ENCODE measurements around the gene ENPP6.

The ENPP6 gene

GRCh38 chr4:184198190-184198589 lies 19.5 kb downstream of the ENPP6 start:
- no peaks in the 10 kb centered on the region for H3K4me1 ChIP-seq (ENCODE audit: control insufficient read depth, insufficient read depth, low read length)
- H3K4me3 ChIP-seq (ENCODE audit: low read depth, low read length) = no peak overlapping the region
- CTCF ChIA-PET = no interaction called here
- no peak for TF ChIP-seq ZNF16 (tag by site-specific recombination; IDR thresholded peaks at IDR 0.05; ENCODE audit: low read depth)
- no peak for TF ChIP-seq ZNF654 (tag by site-specific recombination; IDR thresholded peaks at IDR 0.05; ENCODE audit: low read depth)
- no peak for TF ChIP-seq ZNF621 (tag by site-specific recombination; IDR thresholded peaks at IDR 0.05)
- TF ChIP-seq ZBTB21 (tag by site-specific recombination; IDR thresholded peaks at IDR 0.05) = no peak
- TF ChIP-seq MZF1 (tag by site-specific recombination; IDR thresholded peaks at IDR 0.05; ENCODE audit: borderline replicate concordance) = no peak
- TF ChIP-seq SP2 (tag by site-specific recombination; IDR thresholded peaks at IDR 0.05) = no peak
- no peak for TF ChIP-seq PRDM2 (tag by site-specific recombination; IDR thresholded peaks at IDR 0.05; ENCODE audit: borderline replicate concordance)
- no peak for TF ChIP-seq ZNF830 (tag by site-specific recombination; IDR thresholded peaks at IDR 0.05; ENCODE audit: low read depth)
- TF ChIP-seq ZNF24 (tag by site-specific recombination; IDR thresholded peaks at IDR 0.05) = no peak
- no peak for TF ChIP-seq GLI2 (tag by site-specific recombination; IDR thresholded peaks at IDR 0.05; ENCODE audit: borderline replicate concordance, low read depth)
- TF ChIP-seq ZNF433 (tag by site-specific recombination; IDR thresholded peaks at IDR 0.05; ENCODE audit: low read depth) = no peak
- no peaks in the 10 kb centered on the region for H3K9me3 ChIP-seq (ENCODE audit: control insufficient read depth, insufficient read depth, low read depth, low read length)
- H3K27ac ChIP-seq (ENCODE audit: extremely low read depth, low read depth, low read length) = no peak overlapping the region
- POLR2A ChIA-PET = no interaction called here
- H3K36me3 ChIP-seq (ENCODE audit: control insufficient read depth in 2 of 2, insufficient read depth in 1 of 2, low read length in 2 of 2) = no peaks in the 10 kb centered on the region

- TF ChIP-seq ZNF677 (tag by site-specific recombination; IDR thresholded peaks at IDR 0.05) = no peak
- TF ChIP-seq GFI1B (tag by site-specific recombination; IDR thresholded peaks at IDR 0.05) = no peak
- no peak for TF ChIP-seq PRDM6 (tag by site-specific recombination; IDR thresholded peaks at IDR 0.05)
- TF ChIP-seq GLI2 (tag by site-specific recombination; IDR thresholded peaks at IDR 0.05; ENCODE audit: borderline replicate concordance, low read depth) = no peak
- no peak for TF ChIP-seq OVOL3 (tag by site-specific recombination; IDR thresholded peaks at IDR 0.05)
- no peak for TF ChIP-seq YY1 (tag by site-specific recombination; IDR thresholded peaks at IDR 0.05)
- TF ChIP-seq PRDM2 (tag by site-specific recombination; IDR thresholded peaks at IDR 0.05; ENCODE audit: borderline replicate concordance) = no peak
- TF ChIP-seq ZNF16 (tag by site-specific recombination; IDR thresholded peaks at IDR 0.05; ENCODE audit: low read depth) = no peak
- Histone ChIP-seq H3K4me1 (ENCODE audit: control insufficient read depth, insufficient read depth, low read length) (no peaks in the 10 kb centered on the region), H3K4me3 (ENCODE audit: low read depth, low read length) (no peak overlapping the region), H3K9me3 (ENCODE audit: control insufficient read depth, insufficient read depth, low read depth, low read length) (no peaks in the 10 kb centered on the region), H3K27ac (ENCODE audit: extremely low read depth, low read depth, low read length) (no peak overlapping the region), H3K36me3 (ENCODE audit: control insufficient read depth in 2 of 2, insufficient read depth in 1 of 2, low read length in 2 of 2) (no peaks in the 10 kb centered on the region)
- ChIA-PET CTCF (interaction anchor here (1.3 kb wide), 1 partner anchor 55 kb away, joined by 3 read pairs; no protein-coding TSS in a partner anchor), POLR2A (no interaction called here)
Observed at GRCh38 chr4:184197536-184198082, 20.1 kb downstream of the ENPP6 start.

Measured in HEK293 (cell line).